DND-41 (cell line): ENCODE measurements around the gene SORBS1.

ENCODE experiments used
- ATAC-seq: fragments of 200-7000 bp; cut with Tn5 transposase; 3 replicates; pipeline ENCODE4 v1.9.1; 2021; ENCODE audit warnings: low read depth; ENCODE audit not compliant: insufficient read depth
- DNase-seq: peaks from one replicate; pipeline ENCODE4 v3.0.0-alpha.2; 2020
- H2AFZ ChIP-seq: 2 replicates; pipeline ENCODE4 v1.6.0; 2012; ENCODE audit warnings: low read depth, low read length
- H3K27ac ChIP-seq: 2 replicates; pipeline ENCODE4 v1.5.1; 2012; ENCODE audit warnings: low read length, inconsistent platforms
- H3K27me3 ChIP-seq: fragments of 200-600 bp; sonication (generic); 2 replicates; pipeline ENCODE4 v1.6.0; 2012; ENCODE audit warnings: low read length, mild to moderate bottlenecking, inconsistent platforms; ENCODE audit not compliant: insufficient read depth, poor library complexity
- H3K36me3 ChIP-seq: 2 replicates; pipeline ENCODE4 v1.5.1; 2012; ENCODE audit warnings: low read length, inconsistent platforms; ENCODE audit not compliant: insufficient read depth
- H3K4me1 ChIP-seq: 2 replicates; pipeline ENCODE4 v1.5.1; 2012; ENCODE audit warnings: mild to moderate bottlenecking, low read length; ENCODE audit not compliant: insufficient read depth
- H3K4me2 ChIP-seq: 2 replicates; pipeline ENCODE4 v1.6.0; 2012; ENCODE audit warnings: mild to moderate bottlenecking, moderate library complexity, low read length, inconsistent platforms; ENCODE audit not compliant: insufficient read depth
- H3K4me3 ChIP-seq, 2 experiments: fragments of 200-600 bp in 1 of 2; shearing (Covaris generic) in 1 of 2; 2 replicates each; pipeline ENCODE4 v1.5.1; 2012 to 2016; ENCODE audit warnings: inconsistent platforms in 2 of 2, low read length in 2 of 2, mild to moderate bottlenecking in 2 of 2, low read depth in 1 of 2, moderate library complexity in 1 of 2
- H3K79me2 ChIP-seq: 2 replicates; pipeline ENCODE4 v1.6.0; 2012; ENCODE audit warnings: low read length, inconsistent platforms; ENCODE audit not compliant: insufficient read depth
- H3K9ac ChIP-seq: 2 replicates; pipeline ENCODE4 v1.6.0; 2012; ENCODE audit warnings: low read depth, mild to moderate bottlenecking, inconsistent platforms, low read length, moderate library complexity
- H3K9me3 ChIP-seq: 2 replicates; pipeline ENCODE4 v1.5.1; 2012; ENCODE audit warnings: low read length, moderate library complexity, mild to moderate bottlenecking, inconsistent platforms; ENCODE audit not compliant: insufficient read depth, severe bottlenecking
- H4K20me1 ChIP-seq: 2 replicates; pipeline ENCODE4 v1.6.0; 2012; ENCODE audit warnings: low read length; ENCODE audit not compliant: insufficient read depth
- CTCF ChIP-seq: IDR thresholded peaks from 2 replicates; pipeline ENCODE4 v1.5.1; 2012; ENCODE audit warnings: borderline replicate concordance, low read length, moderate library complexity, mild to moderate bottlenecking; ENCODE audit not compliant: poor library complexity, severe bottlenecking; ENCODE audit errors: extremely low read depth
- EZH2 ChIP-seq: IDR thresholded peaks from 3 replicates; pipeline ENCODE4 v1.6.1; 2012; ENCODE audit warnings: borderline replicate concordance, low read depth, mild to moderate bottlenecking, moderate library complexity, low read length, inconsistent platforms; ENCODE audit not compliant: severe bottlenecking

SORBS1 gene

GRCh38 chr10:95426482-95426881 is 134.7 kb downstream of the SORBS1 start:
- Histone ChIP-seq H3K27ac (no peak overlapping the region), H3K9ac (no peak overlapping the region), H3K4me3 (no peak overlapping the region), H3K79me2 (no peaks in the 10 kb centered on the region), H3K4me1 (no peaks in the 10 kb centered on the region), H4K20me1 (no peaks in the 10 kb centered on the region), H2AFZ (no peak overlapping the region), H3K4me2 (no peak overlapping the region), H3K36me3 (no peaks in the 10 kb centered on the region), H3K27me3 (peaks cover 6% of the 10 kb centered on the region), H3K9me3 (no peaks in the 10 kb centered on the region)
- no peak for TF ChIP-seq CTCF
- TF ChIP-seq EZH2: no peak
- ATAC-seq: no peak
- no peak for DNase-seq

- Histone ChIP-seq H3K9me3 (no peaks in the 10 kb centered on the region), H3K79me2 (no peaks in the 10 kb centered on the region), H3K27me3 (peaks cover 6% of the 10 kb centered on the region), H3K4me3 (no peak overlapping the region), H3K36me3 (no peaks in the 10 kb centered on the region), H3K27ac (no peak overlapping the region), H3K9ac (no peak overlapping the region), H2AFZ (no peak overlapping the region), H3K4me1 (no peaks in the 10 kb centered on the region), H4K20me1 (no peaks in the 10 kb centered on the region), H3K4me2 (no peak overlapping the region)
- ATAC-seq (no peak), DNase-seq (no peak)
- TF ChIP-seq EZH2 (no peak), CTCF (no peak)
Observed at GRCh38 chr10:95425592-95426465, 135.3 kb downstream of the SORBS1 start.

- H4K20me1 ChIP-seq: no peaks in the 10 kb centered on the region
- ATAC-seq (no peak), DNase-seq (no peak)
- no peaks in the 10 kb centered on the region for H3K4me1 ChIP-seq
- no peak overlapping the region for H3K4me3 ChIP-seq
- no peaks in the 10 kb centered on the region for H3K79me2 ChIP-seq
- H3K9ac ChIP-seq: no peak overlapping the region
- H3K36me3 ChIP-seq: no peaks in the 10 kb centered on the region
- no peak overlapping the region for H2AFZ ChIP-seq
- peaks cover 6% of the 10 kb centered on the region for H3K27me3 ChIP-seq
- no peaks in the 10 kb centered on the region for H3K9me3 ChIP-seq
- TF ChIP-seq EZH2 (no peak), CTCF (no peak)
- no peak overlapping the region for H3K27ac ChIP-seq
- H3K4me2 ChIP-seq: no peak overlapping the region
Observed at GRCh38 chr10:95423164-95424005, 137.8 kb downstream of the SORBS1 start.
